GM12873 (cell line): ENCODE data around the gene HDLBP.

Experiments used
- TF ChIP-seq, protein P1 (sequence below): IDR thresholded peaks from 2 replicates; pipeline ENCODE4 v1.5.1; 2012; ENCODE audit warnings: low read depth, mild to moderate bottlenecking, moderate library complexity, low read length, control low read depth; ENCODE audit not compliant: insufficient read depth; ENCODE audit errors: missing control alignments

Gene HDLBP

DNA sequence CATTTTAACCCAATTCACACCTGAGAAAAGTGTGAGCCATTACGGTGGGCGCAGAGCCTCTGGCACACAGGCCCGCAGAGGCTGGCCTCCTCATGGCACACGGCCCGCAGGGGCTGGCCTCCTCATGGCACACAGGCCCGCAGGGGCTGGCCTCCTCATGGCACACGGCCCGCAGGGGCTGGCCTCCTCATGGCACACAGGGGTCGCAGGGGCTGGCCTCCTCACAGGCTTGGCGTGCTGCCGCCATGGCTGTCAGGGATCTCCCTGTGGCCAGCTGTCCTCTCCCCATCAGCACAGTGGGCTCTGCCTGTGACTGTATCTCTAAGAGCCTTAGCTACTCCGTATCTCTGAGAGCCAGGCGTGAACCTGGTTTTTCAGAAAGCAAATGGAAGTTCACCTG is 102.4 kb downstream of the HDLBP start:
- TF ChIP-seq, protein P1, sequence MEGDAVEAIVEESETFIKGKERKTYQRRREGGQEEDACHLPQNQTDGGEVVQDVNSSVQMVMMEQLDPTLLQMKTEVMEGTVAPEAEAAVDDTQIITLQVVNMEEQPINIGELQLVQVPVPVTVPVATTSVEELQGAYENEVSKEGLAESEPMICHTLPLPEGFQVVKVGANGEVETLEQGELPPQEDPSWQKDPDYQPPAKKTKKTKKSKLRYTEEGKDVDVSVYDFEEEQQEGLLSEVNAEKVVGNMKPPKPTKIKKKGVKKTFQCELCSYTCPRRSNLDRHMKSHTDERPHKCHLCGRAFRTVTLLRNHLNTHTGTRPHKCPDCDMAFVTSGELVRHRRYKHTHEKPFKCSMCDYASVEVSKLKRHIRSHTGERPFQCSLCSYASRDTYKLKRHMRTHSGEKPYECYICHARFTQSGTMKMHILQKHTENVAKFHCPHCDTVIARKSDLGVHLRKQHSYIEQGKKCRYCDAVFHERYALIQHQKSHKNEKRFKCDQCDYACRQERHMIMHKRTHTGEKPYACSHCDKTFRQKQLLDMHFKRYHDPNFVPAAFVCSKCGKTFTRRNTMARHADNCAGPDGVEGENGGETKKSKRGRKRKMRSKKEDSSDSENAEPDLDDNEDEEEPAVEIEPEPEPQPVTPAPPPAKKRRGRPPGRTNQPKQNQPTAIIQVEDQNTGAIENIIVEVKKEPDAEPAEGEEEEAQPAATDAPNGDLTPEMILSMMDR, result no peak

DNA sequence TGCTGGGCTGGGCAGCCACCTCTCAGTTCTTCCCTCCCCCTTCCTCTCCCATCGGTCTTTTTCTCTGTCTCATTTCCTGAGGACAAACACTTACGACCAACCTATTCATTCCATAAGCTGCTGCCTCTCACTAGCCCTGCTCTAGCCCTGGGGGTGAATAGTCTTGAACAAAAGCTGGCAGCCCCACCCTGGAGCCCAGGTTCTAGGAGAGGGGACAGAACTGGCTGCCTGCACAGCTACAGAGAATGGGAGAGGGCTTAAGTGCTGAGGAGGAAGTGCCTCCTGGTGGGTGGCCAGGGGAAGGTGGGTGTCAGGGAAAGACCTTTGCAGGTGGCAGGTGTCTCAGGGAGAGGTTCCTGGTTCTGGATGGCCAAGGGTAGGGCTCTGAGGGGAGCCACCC is 104.2 kb downstream of the HDLBP start:
- TF ChIP-seq, protein P1, result no peak

DNA sequence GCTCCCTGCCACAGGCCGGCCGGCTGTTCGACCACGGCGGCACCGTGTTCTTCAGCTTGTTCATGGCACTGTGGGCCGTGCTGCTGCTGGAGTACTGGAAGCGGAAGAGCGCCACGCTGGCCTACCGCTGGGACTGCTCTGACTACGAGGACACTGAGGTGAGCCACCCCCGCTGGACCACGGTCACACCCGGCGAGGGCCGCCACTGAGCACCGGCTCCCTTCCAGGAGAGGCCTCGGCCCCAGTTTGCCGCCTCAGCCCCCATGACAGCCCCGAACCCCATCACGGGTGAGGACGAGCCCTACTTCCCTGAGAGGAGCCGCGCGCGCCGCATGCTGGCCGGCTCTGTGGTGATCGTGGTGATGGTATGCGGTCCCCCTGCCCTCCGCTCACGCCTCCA is 106.2 kb downstream of the HDLBP start:
- TF ChIP-seq, protein P1, result no peak

DNA sequence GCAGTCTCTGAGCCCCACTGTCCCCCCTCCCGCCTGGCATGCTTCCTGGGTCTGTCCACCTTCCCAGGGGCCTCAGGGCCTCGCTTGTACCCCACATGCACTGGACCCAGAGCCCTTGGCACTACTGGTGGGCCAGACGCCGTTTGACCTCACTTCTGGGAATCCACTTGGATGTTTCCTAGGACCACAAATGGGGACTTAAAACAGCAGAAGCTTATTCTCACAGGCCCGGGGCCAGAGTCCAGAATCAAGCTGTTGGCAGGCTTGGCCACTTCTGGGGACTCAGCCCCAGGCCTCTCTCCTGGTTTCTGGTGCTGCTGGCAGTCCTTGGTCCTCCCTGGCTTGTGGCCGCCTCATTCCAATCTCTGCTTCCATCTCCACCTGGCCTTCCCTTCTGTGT is 107.4 kb downstream of the HDLBP start:
- TF ChIP-seq, protein P1, result no peak

DNA sequence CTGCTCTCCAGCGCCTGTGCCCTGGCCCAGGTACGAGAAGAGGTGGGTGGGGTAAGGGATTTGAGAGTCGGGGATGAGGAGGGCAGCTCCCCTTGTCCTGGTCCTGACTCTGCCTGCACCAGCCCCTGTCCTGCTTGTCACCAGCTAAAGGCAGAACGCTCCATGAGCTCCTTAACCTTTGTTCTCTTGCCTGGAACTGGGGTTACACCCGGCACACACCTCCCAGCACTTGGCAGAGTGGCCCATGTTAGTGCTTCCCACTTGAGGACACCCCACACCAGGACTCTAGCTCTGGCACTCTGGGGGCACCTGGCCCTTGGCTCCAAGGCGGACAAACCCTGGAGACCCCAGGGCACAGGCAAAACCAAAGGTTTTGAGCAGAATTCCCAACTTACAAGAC is 107.8 kb downstream of the HDLBP start:
- TF ChIP-seq, protein P1, result no peak

DNA sequence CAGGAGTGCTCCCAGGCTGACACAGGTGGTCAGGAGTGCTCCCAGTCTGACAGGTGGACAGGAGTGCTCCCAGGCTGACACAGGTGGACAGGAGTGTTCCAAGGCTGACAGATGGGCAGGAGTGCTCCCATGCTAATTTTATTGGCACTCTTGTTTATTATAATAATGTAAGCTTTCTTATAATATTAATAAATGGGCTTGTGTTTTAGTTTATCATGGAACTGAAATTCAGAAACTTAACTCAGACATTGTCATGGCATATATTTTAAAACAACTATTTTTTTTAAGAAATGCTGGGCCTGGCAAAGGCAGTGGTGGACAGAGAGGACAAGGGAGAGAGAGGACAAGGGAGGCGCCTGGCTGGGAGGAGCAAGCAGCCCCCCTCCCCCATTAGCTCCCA is 108.3 kb downstream of the HDLBP start:
- TF ChIP-seq, protein P1, result no peak

DNA sequence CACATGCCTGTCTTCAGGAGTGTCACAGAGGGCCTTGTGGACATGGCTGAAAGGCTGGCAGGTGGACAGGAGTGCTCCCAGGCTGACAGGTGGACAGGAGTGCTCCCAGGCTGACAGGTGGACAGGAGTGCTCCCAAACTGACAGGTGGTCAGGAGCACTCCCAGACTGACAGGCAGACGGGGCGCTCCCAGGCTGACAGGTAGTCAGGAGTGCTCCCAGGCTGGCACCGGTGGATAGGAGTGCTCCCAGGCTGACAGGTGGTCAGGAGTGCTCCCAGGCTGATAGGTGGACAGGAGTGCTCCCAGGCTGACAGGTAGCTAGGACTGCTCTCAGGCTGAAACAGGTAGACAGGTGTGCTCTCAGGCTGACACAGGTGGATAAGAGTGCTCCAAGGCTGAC is 110.4 kb downstream of the HDLBP start:
- TF ChIP-seq, protein P1, result no peak
